AG08395 (cell line): Measurements from ENCODE around the gene RPIA.
A peak's percentile ranks its signal among the peaks of the same experiment; 100 is the strongest.

Experiments used
- DNase-seq: peaks from one replicate; pipeline ENCODE4 v3.0.0; 2012; ENCODE audit warnings: mixed read lengths, low spot score

Gene RPIA

DNA sequence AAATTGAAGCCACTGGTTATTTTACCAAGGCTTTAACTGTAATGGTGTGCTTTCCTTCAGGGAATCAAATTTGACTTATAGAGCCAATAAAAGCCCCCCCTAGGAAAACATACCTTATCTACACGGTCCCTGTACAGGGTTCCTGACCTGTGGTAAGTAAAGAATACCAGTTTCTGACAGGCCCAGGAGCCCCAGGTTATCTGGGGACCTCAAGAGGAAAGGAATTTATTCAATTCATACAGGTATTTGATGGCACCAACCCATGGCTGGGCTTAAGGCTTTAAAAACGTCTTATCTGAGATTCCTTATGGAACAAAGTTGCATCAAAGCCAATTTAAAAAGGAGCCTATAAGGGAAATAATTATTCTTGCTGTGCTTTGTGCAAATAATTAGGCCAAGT lies 7.0 kb upstream of the RPIA start:
- DNase-seq, result no peak

DNA sequence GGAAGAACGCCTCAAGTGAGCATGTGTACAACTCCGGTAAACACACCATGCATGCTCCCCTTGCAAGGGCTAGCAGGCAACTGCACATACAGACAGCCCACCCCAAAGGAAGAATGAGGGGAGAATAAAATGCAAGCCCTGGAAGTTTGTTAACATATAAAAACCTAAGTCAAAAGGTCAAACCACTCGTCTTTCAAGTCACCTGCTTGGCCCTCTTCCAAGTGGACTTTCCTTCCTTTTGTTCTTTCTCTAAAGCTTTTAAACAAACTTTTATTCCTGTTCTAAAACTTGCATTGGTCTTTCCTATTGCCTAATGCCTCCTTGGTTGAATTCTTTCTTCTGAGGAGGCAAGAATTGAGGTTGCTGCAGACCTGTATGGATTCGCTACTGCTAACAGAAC lies 5.2 kb upstream of the RPIA start:
- DNase-seq, result no peak

GRCh38 chr2:88687384-88687783 lies 4.1 kb upstream of the RPIA start:
- no peak for DNase-seq

DNA sequence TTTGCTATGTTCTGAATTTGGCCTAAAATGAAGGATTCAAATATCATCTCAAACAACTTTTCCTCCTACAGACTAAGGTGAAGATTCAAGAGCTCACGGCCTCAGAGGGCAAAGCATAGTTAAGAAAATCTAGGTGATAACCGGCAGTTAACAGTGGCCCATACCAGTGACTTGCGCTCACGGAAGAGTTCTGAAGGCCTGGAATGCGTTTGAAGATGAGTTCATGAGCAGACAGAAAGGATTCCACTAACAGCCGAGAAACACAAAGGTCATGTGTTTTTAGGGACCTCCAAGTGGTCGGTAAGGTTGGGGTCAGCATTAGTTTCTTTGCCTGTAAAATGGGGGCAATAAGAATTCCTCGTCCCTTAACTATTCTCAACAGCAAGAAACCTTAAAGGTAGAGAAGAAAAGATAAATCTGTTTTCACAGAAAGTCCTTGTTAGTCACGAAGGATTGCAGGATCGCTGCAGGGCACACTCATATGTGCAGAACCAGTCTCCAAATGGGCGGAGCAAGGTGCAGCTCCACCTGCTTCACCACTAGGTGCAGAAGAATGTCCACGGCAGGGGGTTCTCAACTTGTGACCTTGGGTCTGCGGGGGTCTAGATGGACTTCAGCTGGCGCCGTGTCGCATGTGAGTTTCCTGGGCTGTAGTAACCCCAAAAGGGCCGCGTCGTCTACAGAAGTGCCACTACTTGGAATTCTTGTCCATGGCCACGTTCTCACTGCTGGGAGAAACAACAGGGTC lies 708 bp upstream of the RPIA start:
- no peak for DNase-seq

DNA sequence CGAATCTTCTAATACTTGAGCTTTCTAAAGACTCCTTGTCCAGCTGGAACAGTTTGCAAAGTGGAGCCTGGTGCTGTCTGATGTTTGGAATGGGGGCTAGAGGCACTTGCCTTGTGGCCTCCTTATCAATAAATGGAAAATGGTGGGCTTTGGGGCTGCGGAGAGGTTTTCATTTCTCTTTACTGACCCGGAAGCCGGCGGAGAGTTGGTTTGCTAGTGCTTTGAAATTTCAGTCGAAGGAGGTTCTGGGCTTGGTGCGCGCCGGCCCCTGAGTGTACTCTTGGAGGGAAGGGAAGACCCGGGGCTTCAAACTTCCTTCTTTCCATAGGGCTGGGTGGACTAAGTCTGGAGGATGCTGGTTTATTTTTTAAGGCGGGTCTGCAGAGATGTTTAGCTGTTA lies 714 bp downstream of the RPIA start:
- peak; percentile 29 for DNase-seq

DNA sequence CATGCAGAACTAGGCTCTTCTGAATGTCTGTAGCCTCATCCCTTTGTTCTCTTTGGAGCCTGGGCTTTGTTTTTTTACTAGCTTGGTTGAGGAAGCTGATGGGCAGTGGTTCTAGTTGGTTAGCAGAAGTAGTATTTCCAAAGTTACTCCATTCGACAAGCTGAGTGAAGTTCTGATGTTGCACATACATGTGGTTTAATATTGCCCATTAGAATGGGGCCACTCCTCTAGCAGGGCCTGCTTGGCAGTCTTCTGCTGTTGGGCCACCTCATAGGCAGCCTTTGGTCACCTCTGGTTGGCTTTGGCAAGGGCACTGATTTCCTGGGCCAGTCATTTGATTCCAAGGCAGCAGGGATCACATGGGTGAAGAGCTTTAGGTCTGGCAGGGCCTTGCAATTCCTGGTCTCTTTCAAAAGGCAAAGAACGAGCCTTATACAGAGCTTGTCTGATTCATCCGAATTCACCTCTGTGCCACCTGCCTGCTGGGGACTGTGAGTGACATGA lies 2.5 kb downstream of the RPIA start:
- DNase-seq, result no peak

GRCh38 chr2:88696611-88697010 lies 5.1 kb downstream of the RPIA start:
- no peak for DNase-seq

GRCh38 chr2:88697370-88698026 lies 6.0 kb downstream of the RPIA start:
- no peak for DNase-seq

- no peak for DNase-seq
Observed at GRCh38 chr2:88698027-88698413, 6.5 kb downstream of the RPIA start.

DNA sequence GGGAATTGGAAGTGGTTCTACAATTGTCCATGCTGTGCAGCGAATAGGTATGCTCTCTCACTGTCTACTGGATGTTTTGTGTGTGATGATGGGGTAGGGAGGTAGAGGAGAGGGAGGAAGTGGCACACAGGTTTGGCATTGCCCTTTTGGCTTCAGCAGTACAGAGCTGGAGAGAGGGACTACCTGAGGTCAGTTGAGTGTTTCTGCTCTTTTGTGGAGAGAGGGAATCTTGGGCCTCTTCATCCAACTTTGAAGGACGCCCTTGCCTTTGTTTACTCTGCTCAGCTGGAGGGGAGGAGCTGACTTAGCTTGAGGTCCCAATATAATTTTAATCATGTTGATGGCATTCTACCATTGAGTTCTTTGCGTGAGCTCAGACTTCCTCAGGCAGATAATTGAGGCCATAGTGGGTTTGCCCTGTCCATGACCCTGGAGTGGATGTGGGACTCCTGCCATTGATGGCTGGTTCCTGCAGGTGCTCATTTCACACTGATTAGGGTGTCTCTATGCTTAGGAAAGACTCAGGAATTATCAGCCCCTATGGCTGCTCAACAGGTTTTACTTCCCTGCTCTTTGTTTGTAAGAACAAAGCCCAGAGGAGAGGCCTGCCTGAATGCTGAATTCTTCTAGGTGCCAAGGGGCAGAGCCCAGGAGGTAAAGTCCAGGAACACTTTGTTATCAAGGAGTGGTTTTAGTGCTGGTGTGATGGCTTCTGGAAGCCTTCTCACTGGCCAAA lies 7.2 kb downstream of the RPIA start:
- no peak for DNase-seq

GRCh38 chr2:88707003-88707402 lies 15.5 kb downstream of the RPIA start:
- no peak for DNase-seq

GRCh38 chr2:88709181-88709631 lies 17.7 kb downstream of the RPIA start:
- peak; percentile 53 for DNase-seq

DNA sequence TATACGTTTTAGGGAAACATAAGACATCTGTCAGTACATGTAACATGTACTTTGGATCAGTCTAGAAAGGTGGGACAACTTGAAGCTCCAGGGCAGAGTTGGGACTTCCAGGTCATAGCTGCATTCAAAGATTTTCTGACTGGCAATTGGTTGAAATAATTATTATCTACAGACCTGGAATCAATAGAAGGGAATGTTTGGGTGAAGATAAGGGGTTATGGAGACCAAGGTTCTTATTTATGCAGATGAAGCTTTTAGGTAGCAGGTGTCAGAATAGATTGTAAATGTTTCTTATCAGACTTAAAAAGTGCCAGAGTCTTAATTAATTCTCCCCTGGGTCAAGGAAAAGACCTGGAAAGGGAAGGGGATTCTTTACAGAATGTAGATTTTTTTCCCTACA lies 19.8 kb downstream of the RPIA start:
- no peak for DNase-seq

DNA sequence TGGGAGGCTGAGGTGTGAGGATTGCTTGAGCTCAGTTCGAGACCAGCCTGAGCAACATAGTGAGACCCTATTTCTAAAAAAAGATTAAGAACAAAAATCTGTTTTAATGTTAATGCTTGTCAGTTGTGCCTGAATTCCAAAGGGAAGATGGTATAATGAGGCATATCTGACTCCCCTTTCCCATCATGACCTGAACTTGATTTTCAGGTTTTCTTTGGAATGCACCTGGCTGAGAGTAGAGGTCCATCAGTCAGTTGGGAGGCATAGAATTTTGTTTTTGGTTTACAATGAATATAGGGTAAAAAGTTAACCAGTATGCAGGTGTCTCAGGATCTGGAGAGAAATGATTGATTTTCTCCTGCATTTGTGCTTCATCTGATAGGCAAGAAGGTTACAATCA lies 20.4 kb downstream of the RPIA start:
- no peak for DNase-seq

GRCh38 chr2:88713408-88713807 lies 21.9 kb downstream of the RPIA start:
- no peak for DNase-seq

DNA sequence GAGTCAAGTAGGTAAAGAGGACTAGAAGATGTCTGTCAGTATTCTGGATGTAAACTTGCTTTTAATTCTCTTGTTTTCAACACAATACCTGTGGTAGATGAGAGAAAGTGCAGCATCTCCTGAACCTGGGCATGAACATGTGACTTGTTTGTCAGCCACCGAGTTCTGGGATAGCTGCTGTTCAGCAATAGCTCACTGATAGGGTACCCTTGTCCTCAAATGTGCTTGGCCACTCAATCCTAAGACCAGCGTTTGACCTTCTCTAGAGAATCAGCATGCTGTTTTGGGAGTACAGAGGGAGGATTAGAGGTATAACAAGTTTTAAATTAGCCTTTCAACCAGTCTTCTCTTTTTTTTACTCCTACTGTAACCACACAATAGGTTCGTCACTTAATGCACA lies 23.2 kb downstream of the RPIA start:
- DNase-seq, result no peak

DNA sequence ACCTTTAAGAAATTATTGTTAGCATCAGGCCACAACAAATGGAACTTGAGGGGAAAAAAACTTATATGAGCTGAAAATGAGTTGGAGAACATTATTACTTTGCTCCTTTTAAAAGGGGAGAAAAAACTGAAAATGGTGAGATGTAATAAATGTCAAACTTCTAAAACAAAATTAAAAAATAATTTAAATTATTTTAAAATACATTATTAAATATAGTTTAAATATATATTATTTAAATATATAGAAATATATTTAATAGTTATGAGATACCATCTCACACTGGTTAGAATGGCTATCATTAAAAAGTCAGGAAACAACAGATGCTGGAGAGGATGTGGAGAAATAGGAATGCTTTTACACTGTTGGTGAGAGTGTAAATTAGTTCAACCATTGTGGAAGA lies 28.9 kb downstream of the RPIA start:
- DNase-seq, result no peak

- no peak for DNase-seq
Observed at GRCh38 chr2:88721268-88721667, 29.8 kb downstream of the RPIA start.

DNA sequence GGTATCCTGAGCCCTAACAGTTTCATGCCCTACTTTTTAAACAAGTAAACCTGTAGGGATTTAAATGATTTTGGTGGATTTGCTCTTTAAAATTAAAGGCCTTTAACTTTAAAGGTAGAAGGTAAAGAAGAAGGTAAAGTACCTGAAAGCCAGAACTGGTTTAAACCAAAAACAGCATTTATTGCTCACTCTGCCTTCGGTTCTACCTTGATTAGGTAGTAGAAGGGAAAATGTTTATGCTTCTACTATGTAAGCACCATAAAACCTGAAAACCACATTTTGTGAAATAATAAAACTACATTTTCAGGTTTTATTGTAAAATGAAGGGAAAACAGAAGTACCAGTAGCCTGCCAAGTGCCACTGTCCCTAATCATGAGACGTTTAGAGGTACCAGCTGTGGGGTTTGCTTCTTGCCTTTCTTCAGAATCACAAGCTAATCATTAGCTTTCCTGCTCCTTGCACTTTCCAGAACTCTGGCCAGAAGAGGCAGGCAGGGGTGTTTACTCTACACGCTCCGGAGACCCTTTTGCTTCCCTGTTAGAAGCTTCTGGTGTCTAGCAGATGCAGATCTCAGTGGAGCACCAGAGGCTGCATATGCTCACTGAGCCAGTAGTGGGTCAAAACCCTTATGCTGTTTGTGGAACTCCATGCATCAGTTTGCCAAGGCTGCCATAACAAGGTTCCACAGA lies 33.3 kb downstream of the RPIA start:
- no peak for DNase-seq

GRCh38 chr2:88729061-88729745 lies 37.7 kb downstream of the RPIA start:
- DNase-seq, result peak; percentile 39

DNA sequence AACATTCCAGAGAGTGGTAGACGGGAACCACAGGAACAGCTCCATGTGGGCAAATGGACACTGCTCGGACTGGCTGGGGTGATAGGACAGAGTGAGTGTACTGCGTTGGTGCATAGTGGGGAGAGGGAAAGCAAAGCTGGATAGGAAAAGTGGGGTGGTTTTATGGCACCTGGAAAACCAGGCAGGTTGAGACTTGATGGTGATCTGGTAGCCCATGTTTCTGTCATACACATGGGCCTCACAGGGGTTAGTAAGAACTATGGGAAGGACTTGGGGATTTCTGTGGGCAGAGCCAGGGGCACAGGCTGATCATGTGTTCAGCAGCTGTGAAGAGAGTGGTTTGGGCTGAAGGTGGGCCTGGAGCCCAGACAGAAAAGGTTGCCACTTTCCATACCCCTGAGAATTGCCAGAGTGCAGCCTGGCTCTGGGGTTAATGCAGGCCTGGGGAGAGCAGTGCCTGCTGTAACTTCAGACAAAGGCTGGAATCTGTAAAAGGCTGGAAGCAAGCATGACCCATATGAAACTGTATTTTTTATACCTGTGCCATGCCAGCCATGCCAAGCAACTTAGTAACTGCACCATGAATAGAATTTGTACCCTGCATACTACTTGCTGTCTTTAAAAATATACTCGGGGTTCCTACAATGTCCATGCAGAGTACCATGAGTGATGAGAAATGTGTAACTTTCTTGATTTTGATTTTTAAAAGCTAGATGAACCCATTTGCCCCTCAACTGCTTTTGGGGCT lies 41.9 kb downstream of the RPIA start:
- no peak for DNase-seq
